ENCODE results near the gene ZNF620.
A peak's percentile ranks its signal among the peaks of the same experiment; 100 is the strongest.

Gene ZNF620

GRCh38 chr3:40502034-40502433 lies 3.8 kb upstream of the ZNF620 start:
- H3K27ac ChIP-seq: no peak overlapping the region
- no peak for TF ChIP-seq CTCF (IDR thresholded peaks at IDR 0.05)
- TF ChIP-seq ZFX (IDR thresholded peaks at IDR 0.05; ENCODE audit: borderline replicate concordance): no peak

GRCh38 chr3:40504636-40505430 lies 1.0 kb upstream of the ZNF620 start:
- peak overlapping the region; percentile 92 for H3K27ac ChIP-seq

GRCh38 chr3:40511031-40511718 lies 5.3 kb downstream of the ZNF620 start:
- TF ChIP-seq ZFX (IDR thresholded peaks at IDR 0.05; ENCODE audit: borderline replicate concordance) (no peak), CTCF (IDR thresholded peaks at IDR 0.05) (no peak)
- no peak overlapping the region for H3K27ac ChIP-seq

More at GRCh38 chr3:40504636-40505430, 1.0 kb upstream of the ZNF620 start:
- no peak for TF ChIP-seq CTCF (IDR thresholded peaks at IDR 0.05)
- no peak for TF ChIP-seq ZFX (IDR thresholded peaks at IDR 0.05; ENCODE audit: borderline replicate concordance)

GRCh38 chr3:40516201-40516600 lies 10.4 kb downstream of the ZNF620 start:
- H3K27ac ChIP-seq: no peak overlapping the region
- TF ChIP-seq CTCF (IDR thresholded peaks at IDR 0.05) (no peak), ZFX (IDR thresholded peaks at IDR 0.05; ENCODE audit: borderline replicate concordance) (no peak)

- H3K27ac ChIP-seq: no peak overlapping the region
- no peak for TF ChIP-seq ZFX (IDR thresholded peaks at IDR 0.05; ENCODE audit: borderline replicate concordance)
- no peak for TF ChIP-seq CTCF (IDR thresholded peaks at IDR 0.05)
Measured at GRCh38 chr3:40518067-40518466, 12.2 kb downstream of the ZNF620 start.

- no peak for TF ChIP-seq CTCF (IDR thresholded peaks at IDR 0.05)
- H3K27ac ChIP-seq: no peak overlapping the region
Measured at GRCh38 chr3:40518848-40519247, 13.0 kb downstream of the ZNF620 start.

- TF ChIP-seq CTCF (IDR thresholded peaks at IDR 0.05) (no peak), ZFX (IDR thresholded peaks at IDR 0.05; ENCODE audit: borderline replicate concordance) (no peak)
- no peak overlapping the region for H3K27ac ChIP-seq
Measured at GRCh38 chr3:40521254-40521653, 15.4 kb downstream of the ZNF620 start.

Data from 22Rv1 (cell line).